Heart left ventricle (tissue), 16 donors: Measurements from ENCODE around the gene NAA80. TPM values are rescaled to one million over a fixed set of nuclear protein-coding genes. Genes with fewer than 3 reads are reported as not detected.

Experiments
- ATAC-seq, 4 donors: fragments of 200-7000 bp; cut with Tn5 transposase; one replicate each; pipeline ENCODE4 v1.9.1; 2020 to 2022; ENCODE audit warnings: moderate library complexity in 4 of 4, mild to moderate bottlenecking in 3 of 4, moderate number of reproducible peaks in 1 of 4
- DNase-seq, 5 donors: peaks; one replicate each; pipeline ENCODE4 v3.0.0-alpha.2; 2020
- H3K27ac ChIP-seq, 12 donors: fragments of 200-600 bp; sonication (generic) in 4 of 12; one replicate each; pipeline versions ENCODE4 v1.5.0 to v1.8.0; 2016 to 2022; ENCODE audit warnings: mild to moderate bottlenecking in 2 of 12
- H3K27me3 ChIP-seq, 9 donors: fragments of 200-600 bp; sonication (generic) in 2 of 9; one replicate each; pipeline versions ENCODE4 v1.5.1 to v1.8.0; 2016 to 2022; ENCODE audit warnings: mild to moderate bottlenecking in 3 of 9
- H3K36me3 ChIP-seq, 9 donors: fragments of 200-600 bp; sonication (generic) in 2 of 9; one replicate each; pipeline versions ENCODE4 v1.5.0 to v1.8.0; 2018 to 2022; ENCODE audit warnings: mild to moderate bottlenecking in 2 of 9
- H3K4me1 ChIP-seq, 12 donors: fragments of 200-600 bp; sonication (generic) in 4 of 12; one replicate each; pipeline versions ENCODE4 v1.5.0 to v1.8.0; 2016 to 2022; ENCODE audit warnings: mild to moderate bottlenecking in 3 of 12
- H3K4me3 ChIP-seq, 12 donors: fragments of 200-600 bp; sonication (generic) in 4 of 12; one replicate each; pipeline versions ENCODE4 v1.5.0 to v1.8.0; 2017 to 2022; ENCODE audit warnings: mild to moderate bottlenecking in 9 of 12, moderate library complexity in 4 of 12
- H3K9me3 ChIP-seq, 12 donors: fragments of 200-600 bp; sonication (generic) in 4 of 12; one replicate each; pipeline versions ENCODE4 v1.5.0 to v1.8.0; 2016 to 2022; ENCODE audit warnings: mild to moderate bottlenecking in 1 of 12
- POLR2A ChIP-seq, 2 donors: fragments of 450-650 bp; IDR thresholded peaks; one replicate each; pipeline ENCODE4 v1.6.1; 2017; ENCODE audit warnings: antibody characterized with exemption in 2 of 2, mild to moderate bottlenecking in 2 of 2, moderate library complexity in 2 of 2
- WGBS, 4 donors: extraction: QIAGEN DNeasy Blood & Tissue Kit in 2 of 4; methylation state at CpG; one replicate each; pipeline versions ENCODE4 v1.1.5 to v1.1.7; 2013 to 2018; 5-methylcytosine and 5-hydroxymethylcytosine counted together
- intact Hi-C, 10 donors: fragments of 100-400 bp; cut with DNase I; formaldehyde crosslinking; loops; one replicate each; pipeline versions ENCODE4 v1.11.1 to v1.14.2; 2022
- polyA plus RNA-seq, 2 donors: library from polyadenylated mRNA; stranded (reverse); fragments of 200-250 nt; gene quantifications; one replicate each; pipeline ENCODE4 v1.2.3, GENCODE V29; 2013
- total RNA-seq, 9 donors: library from RNA; depleted of rRNA in 2 of 9; stranded (reverse); fragments of >200 nt in 2 of 9; fragmentation: NEBNext Ultra II Directional in 3 of 9; extraction: Animal tissue kit (Norgen Biotek cat#: 25700) in 3 of 9; gene quantifications; one replicate each; pipeline versions ENCODE4 v1.1.0 to v1.2.4, GENCODE V29; 2016 to 2023
- TF ChIP-seq, protein P1 (sequence below), 12 donors: fragments of 200-600 bp; sonication (generic) in 4 of 12; IDR thresholded peaks; one replicate each; pipeline versions ENCODE4 v1.5.0 to v1.8.0; 2018 to 2022; ENCODE audit warnings: antibody characterized with exemption in 12 of 12, mild to moderate bottlenecking in 5 of 12
- donor health status: ischemic (EF 13 %, LVEDD 7.1; RV severe dilation, severe dysfunction).
- donor health status: healthy with polysubstance abuse.
- donor health status: DM: no; HTN: yes; CAD: no.
- donor health status: DM: no; HTN: no; CAD: no.
- donor health status: ischemic (EF 25% LVEDD 6.9; RV normal size, moderate dysfunction).
- donor health status: ischemic (EF 25% LVEDD 5.7; RV mildly dilated, moderate dysfunction).
- donor health status: healthy.
- donor health status: DM: yes; HTN: yes; CAD: no.
- donor health status: ischemic (EF 35%, LVEDD 5.7; RV mildly dilated, moderate dysfunction).
- donor health status: nonischemic (EF 11% LVEDD 7.7; RV severe dilation, severe dysfunction).
- donor health status: DM: yes; HTN: yes; CAD: no.
- donor health status: PGD.
- donor health status: ischemic (EF 29% LVEDD 5.4; RV normal size, mild dysfunction).
- donor health status: nonischemic (EF 23%, LVEDD 6.1; RV moderate dilation, normal function).

NAA80 gene
- total and polyA plus RNA-seq, 11 donors, result 5.0 to 13.9 (median 9.8) TPM

GRCh38 chr3:50318615-50319014 is 19.4 kb upstream of the NAA80 start:
- peak overlapping the region in 9 of 12 donors; percentile 70 to 97 (median 88) for H3K4me3 ChIP-seq
- H3K4me1 ChIP-seq, result peaks cover 5 to 65% (median 50%) of the 10 kb centered on the region in 12 donors
- no peaks in the 10 kb centered on the region for H3K9me3 ChIP-seq
- H3K36me3 ChIP-seq, result peaks cover 0 to 59% (median 45%) of the 10 kb centered on the region in 9 donors
- ATAC-seq, result no peak
- H3K27ac ChIP-seq, result peak overlapping the region in 10 of 12 donors; percentile 7 to 99 (median 85)
- H3K27me3 ChIP-seq, result no peaks in the 10 kb centered on the region
- DNase-seq, result peak in 3 of 5 donors; percentile 15 to 56 (median 52)
- 59 to 76% (median 70%) methylated on average over 8 to 10 of the region's 10 CpGs for WGBS, 4 donors
- TF ChIP-seq, protein P1, sequence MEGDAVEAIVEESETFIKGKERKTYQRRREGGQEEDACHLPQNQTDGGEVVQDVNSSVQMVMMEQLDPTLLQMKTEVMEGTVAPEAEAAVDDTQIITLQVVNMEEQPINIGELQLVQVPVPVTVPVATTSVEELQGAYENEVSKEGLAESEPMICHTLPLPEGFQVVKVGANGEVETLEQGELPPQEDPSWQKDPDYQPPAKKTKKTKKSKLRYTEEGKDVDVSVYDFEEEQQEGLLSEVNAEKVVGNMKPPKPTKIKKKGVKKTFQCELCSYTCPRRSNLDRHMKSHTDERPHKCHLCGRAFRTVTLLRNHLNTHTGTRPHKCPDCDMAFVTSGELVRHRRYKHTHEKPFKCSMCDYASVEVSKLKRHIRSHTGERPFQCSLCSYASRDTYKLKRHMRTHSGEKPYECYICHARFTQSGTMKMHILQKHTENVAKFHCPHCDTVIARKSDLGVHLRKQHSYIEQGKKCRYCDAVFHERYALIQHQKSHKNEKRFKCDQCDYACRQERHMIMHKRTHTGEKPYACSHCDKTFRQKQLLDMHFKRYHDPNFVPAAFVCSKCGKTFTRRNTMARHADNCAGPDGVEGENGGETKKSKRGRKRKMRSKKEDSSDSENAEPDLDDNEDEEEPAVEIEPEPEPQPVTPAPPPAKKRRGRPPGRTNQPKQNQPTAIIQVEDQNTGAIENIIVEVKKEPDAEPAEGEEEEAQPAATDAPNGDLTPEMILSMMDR (IDR thresholded peaks at IDR 0.05), result no peak
- no peak for TF ChIP-seq POLR2A (IDR thresholded peaks at IDR 0.05)
- intact Hi-C loops, result loop anchor here in 1 of 10 donors (2.0 kb wide), 1 partner anchor 14 kb away; no protein-coding TSS in a partner anchor

DNA sequence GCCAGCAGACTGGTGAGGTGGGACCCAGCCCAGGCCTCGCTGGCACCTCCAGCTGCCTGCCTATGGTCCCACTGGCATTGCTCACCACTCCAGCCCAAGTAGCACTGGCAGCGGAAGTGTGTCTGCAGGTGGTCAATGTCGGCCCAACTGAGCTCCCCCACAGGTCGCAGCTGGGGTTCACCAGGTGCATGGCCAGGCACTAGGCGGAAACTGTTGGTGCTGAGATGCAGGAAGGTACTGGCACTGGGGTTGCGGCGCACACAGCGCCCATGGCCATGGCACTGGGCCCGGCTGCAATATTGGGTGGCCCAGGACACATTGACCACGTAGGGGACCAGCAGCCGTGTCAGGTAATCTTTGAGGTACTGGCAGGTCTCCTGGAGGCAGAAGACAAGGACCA is 19.0 kb upstream of the NAA80 start:
- Histone ChIP-seq H3K27ac (peak overlapping the region in 10 of 12 donors; percentile 7 to 99 (median 64)), H3K27me3 (no peaks in the 10 kb centered on the region), H3K9me3 (no peaks in the 10 kb centered on the region), H3K4me3 (peak overlapping the region in 8 of 12 donors; percentile 70 to 97 (median 90)), H3K36me3 (peaks cover 0 to 59% (median 45%) of the 10 kb centered on the region in 9 donors), H3K4me1 (peaks cover 5 to 60% (median 50%) of the 10 kb centered on the region in 12 donors)
- 76 to 88% (median 84%) methylated on average over 10 to 11 of the region's 11 CpGs for WGBS, 4 donors
- intact Hi-C loops, result loop anchor here in 1 of 10 donors (2.0 kb wide), 1 partner anchor 13 kb away; no protein-coding TSS in a partner anchor
- ATAC-seq, result no peak
- no peak for TF ChIP-seq POLR2A (IDR thresholded peaks at IDR 0.05)
- TF ChIP-seq, protein P1 (IDR thresholded peaks at IDR 0.05), result no peak
- peak in 1 of 5 donors; percentile 24 for DNase-seq

GRCh38 chr3:50317300-50317699 is 18.1 kb upstream of the NAA80 start:
- ATAC-seq, result no peak
- TF ChIP-seq POLR2A (IDR thresholded peaks at IDR 0.05), result no peak
- TF ChIP-seq, protein P1 (IDR thresholded peaks at IDR 0.05), result no peak
- H3K27ac ChIP-seq, result peak overlapping the region in 11 of 12 donors; percentile 12 to 99 (median 39)
- WGBS, 4 donors, result 39 to 59% (median 58%) methylated on average over 4 to 6 of the region's 6 CpGs
- no peaks in the 10 kb centered on the region for H3K27me3 ChIP-seq
- peaks cover 0 to 59% (median 45%) of the 10 kb centered on the region in 9 donors for H3K36me3 ChIP-seq
- H3K9me3 ChIP-seq, result no peaks in the 10 kb centered on the region
- intact Hi-C loops, result no loop called here
- DNase-seq, result peak in 4 of 5 donors; percentile 14 to 63 (median 34)
- peak overlapping the region in 5 of 12 donors; percentile 70 to 97 (median 88) for H3K4me3 ChIP-seq
- H3K4me1 ChIP-seq, result peaks cover 5 to 52% (median 43%) of the 10 kb centered on the region in 12 donors

GRCh38 chr3:50316657-50317242 is 17.5 kb upstream of the NAA80 start:
- Histone ChIP-seq H3K9me3 (no peaks in the 10 kb centered on the region), H3K27me3 (no peaks in the 10 kb centered on the region), H3K27ac (peak overlapping the region in 11 of 12 donors; percentile 5 to 99 (median 39)), H3K4me3 (peak overlapping the region in 2 of 12 donors; percentile 70 to 86), H3K4me1 (peaks cover 5 to 46% (median 40%) of the 10 kb centered on the region in 12 donors), H3K36me3 (peaks cover 0 to 59% (median 45%) of the 10 kb centered on the region in 9 donors)
- intact Hi-C loops, result no loop called here
- peak in 1 of 4 donors; percentile 7 for ATAC-seq
- DNase-seq, result peak in 1 of 5 donors; percentile 52
- 64 to 75% (median 73%) methylated on average over 8 to 9 of the region's 9 CpGs for WGBS, 4 donors
- no peak for TF ChIP-seq POLR2A (IDR thresholded peaks at IDR 0.05)
- TF ChIP-seq, protein P1 (IDR thresholded peaks at IDR 0.05), result no peak
